Activated naive CD4-positive, alpha-beta T cell treated with Interleukin-2 at 50 U/mL for 16 hours (primary cell): ENCODE data around the gene NDUFAF5.

Experiments
- DNase-seq: peaks from one replicate; pipeline ENCODE4 v3.0.0-alpha.2; 2020

The NDUFAF5 gene

DNA sequence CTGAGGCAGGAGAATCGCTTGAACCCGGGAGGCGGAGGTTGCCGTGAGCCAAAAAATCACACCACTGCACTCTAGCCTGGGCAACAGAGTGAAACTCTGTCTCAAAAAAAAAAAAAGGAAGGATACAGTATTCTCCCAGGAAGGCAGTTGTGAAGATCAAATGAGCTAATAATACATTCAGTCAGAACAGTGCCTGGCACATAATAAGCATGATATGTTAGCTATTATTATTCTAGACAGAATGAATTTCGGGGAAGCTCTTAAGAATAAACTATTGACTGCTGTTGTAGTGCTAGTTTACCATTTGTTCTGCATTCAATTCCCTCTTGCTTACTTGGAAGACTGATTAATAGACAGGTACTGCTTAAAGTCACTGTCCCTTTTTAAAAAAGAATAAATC, 40.6 kb downstream of the NDUFAF5 start:
- no peak for DNase-seq

DNA sequence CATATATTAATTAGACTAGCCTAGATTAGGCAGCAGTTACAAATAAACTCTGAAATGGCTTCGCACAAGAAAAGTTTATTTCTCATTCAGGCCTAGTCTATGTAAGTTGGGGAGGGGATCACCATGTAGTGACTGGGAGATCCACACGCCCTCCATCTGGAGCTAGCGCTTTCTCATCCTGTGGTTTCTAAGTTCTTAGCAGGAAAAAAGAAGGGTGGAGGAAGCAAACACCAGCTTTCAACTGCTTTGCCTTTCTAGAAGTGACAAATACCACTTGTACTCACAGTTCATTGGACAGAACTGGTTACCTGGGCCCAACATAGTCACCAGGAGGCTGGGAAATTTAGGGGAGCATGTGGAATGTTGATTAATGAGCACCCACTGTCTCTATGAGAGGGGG, 46.6 kb downstream of the NDUFAF5 start:
- DNase-seq = no peak

- DNase-seq = no peak
Measured at GRCh38 chr20:13838664-13839063, 53.8 kb downstream of the NDUFAF5 start.

- DNase-seq = no peak
Measured at GRCh38 chr20:13839421-13840092, 54.7 kb downstream of the NDUFAF5 start.

- no peak for DNase-seq
Measured at GRCh38 chr20:13840093-13840465, 55.3 kb downstream of the NDUFAF5 start.

GRCh38 chr20:13841206-13841605, 56.4 kb downstream of the NDUFAF5 start:
- no peak for DNase-seq

DNA sequence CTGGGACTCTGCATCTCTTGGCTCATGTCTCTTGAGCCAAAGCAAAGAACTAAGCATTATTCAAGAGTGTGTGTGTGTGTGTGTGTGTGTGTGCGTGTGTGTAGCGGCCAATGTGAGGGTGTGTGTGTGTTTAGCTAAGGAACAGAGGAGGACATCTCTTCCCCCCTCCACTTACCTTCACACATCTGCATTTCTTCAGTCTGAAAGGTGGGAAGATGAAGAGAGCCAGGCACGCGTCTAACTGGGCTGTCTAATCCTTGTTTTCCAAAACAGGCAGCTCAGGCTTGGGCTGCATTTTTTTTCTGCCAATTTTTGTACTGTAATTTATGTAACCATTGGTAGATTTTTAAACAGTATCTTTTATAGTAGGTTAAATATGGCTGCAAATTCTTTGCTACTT, 59.5 kb downstream of the NDUFAF5 start:
- DNase-seq = no peak

DNA sequence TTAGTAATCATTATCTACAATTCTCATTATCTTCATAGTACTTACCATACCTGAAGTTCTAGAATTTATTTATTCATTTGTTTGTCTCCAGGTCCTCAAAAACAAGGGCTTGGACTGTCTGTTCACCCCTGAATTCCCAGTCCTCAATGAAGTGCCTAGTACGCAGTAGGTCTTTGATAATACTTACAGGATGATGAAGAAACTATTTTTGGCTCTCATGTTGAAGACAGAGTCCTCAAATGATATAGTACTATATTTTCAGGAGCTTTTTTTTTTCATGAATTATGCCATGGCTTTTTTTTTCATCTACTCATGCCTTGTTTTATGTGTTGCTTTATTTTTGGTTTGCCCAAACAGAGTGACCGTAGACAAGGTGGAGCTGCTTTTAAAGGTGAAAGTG, 66.5 kb downstream of the NDUFAF5 start:
- no peak for DNase-seq

DNA sequence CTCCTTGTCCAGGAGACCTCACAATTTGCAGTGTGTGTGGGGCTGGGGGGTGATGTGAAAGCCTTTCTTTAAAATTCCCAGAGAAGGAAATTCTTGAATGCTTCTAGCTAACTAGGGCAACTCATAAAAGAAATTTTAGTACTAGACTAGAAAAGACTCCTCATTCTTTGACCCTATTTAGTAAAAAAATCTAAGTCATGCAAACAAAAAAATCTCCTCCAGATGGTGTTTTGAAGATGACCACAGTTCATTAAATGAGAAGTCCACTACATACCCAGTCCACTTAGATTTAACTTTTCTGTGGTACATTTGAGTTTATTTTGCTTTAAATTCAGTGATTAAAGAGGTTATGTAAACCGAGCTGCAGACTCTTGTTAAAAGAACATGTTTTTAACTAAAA, 67.5 kb downstream of the NDUFAF5 start:
- DNase-seq = no peak

- DNase-seq = no peak
Measured at GRCh38 chr20:13855613-13856012, 70.8 kb downstream of the NDUFAF5 start.

DNA sequence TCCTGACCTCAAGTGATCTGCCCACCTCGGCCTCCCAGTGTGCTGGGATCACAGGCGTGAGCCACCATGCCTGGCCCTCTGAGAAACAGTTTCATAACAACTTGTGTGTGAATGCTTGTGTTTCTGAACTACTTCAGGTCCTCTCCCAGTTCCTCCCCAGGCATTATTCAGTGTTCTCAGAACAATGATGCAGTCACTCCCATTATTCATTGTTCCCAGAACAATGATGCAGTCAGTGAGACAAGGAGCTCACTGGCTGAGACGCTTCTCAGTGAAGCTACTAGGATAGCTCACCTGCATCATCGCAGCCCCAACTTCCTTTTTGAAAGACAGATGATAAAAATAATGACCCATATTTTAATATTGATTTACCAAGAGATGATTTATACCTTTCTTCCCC, 71.5 kb downstream of the NDUFAF5 start:
- DNase-seq = no peak

- DNase-seq = no peak
Measured at GRCh38 chr20:13857304-13857703, 72.5 kb downstream of the NDUFAF5 start.

- no peak for DNase-seq
Measured at GRCh38 chr20:13857961-13858360, 73.1 kb downstream of the NDUFAF5 start.

- DNase-seq = no peak
Measured at GRCh38 chr20:13858439-13858838, 73.6 kb downstream of the NDUFAF5 start.

DNA sequence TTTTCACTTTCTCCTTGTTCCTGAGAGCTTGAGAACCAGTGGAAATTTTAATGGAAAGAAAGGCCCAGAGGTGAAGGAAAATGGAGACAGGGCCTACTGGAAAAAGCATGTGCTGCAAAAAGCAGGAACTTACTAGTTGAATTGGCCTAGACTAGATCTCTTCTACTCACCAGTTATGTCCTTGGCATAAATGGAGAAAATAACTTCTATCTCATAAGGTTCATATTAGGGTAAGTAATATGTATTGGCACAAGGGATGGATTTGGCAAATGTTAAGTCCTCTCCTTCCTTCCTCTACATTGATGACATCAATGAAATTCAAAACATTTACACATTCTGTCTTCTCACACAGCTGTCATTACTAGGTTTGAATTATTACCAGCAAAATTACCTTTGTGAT, 74.0 kb downstream of the NDUFAF5 start:
- no peak for DNase-seq

GRCh38 chr20:13862245-13862644, 77.4 kb downstream of the NDUFAF5 start:
- DNase-seq = no peak

DNA sequence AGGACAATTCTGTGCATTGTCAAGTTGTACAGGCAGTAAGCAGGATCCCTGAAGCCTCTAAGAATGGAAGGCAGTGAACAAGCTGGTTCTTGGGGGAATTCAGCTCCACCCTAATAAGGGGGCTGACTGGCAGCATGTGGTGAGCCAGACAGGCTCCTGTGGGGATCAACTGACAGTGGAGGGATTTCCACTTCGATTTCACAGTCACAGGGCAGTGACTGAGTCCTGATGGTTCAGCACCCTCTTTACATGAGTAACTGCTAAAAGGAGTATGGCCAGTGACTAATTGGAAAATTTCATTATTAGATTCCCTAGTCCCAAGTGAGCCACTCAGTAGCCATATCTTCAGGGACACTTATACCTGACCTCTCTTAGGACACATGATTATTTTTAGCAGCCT, 78.4 kb downstream of the NDUFAF5 start:
- DNase-seq = no peak

DNA sequence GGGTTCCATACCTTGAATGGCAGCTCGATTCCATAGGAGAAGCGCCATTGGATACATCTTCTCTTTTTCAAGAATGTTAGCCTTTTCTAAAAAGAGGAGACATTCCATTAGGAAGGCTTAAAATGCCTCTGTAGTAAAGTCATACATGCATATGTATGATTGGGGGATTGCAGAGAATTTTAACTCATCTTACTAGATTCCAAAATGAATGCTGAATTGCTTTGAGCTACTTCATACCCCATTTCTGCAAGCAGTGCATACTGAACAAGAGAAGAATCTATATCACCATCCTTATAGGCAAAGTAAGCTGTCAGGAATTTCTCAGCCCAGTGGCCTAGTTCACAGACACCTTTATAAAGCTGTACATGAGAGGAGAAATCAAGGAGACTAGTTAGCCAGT, 80.3 kb downstream of the NDUFAF5 start:
- no peak for DNase-seq

GRCh38 chr20:13865791-13866351, 81.0 kb downstream of the NDUFAF5 start:
- no peak for DNase-seq

DNA sequence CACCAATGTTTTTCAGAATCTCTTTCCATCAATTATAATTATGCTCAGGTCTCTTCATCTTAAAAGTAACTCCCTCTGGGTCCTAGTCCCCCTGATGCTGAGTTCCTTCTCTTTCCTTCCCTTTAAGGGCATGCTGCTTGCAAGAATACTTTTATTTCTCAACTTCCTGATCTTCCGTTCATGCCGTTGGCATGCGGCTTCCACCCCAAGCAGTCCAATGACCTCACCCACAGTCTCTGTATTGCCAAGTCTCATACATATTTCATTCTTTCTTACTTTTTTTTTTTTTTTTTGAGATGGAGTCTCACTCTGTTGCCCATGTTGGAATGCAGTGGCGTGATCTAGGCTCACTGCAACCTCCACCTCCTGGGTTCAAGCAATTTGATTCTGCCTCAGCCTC, 83.5 kb downstream of the NDUFAF5 start:
- DNase-seq = no peak

DNA sequence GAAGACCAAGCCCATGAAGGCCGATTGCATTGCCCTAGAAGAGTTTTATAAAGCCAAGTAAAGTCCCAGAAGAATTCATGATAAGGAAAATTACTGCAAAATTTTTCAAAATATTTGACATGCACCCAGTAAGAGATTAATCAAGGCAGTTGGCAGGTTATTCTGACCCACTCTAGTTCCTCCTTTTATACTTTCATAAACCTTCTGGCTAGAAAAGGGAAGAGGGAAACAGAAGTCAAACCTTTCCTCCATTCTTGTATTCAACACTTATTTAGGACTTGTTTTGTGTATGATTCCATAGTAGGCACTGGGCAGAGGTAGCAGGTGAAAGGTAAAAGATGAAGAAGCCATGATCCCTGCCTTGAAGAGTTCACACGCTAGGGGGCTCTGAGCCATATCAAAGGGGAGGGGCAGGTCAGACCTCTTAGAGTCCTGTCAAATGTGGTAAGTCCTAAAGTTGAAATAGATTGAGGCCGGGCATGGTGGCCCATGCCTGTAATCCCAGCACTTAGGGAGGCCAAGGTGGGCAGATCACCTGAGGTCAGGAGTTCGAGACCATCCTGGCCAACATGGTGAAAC, 85.4 kb downstream of the NDUFAF5 start:
- DNase-seq = no peak
